Measurements from ENCODE around the gene FMNL1. TPM values are rescaled to one million over a fixed set of nuclear protein-coding genes. Genes with fewer than 3 reads are reported as not detected.
A peak's percentile ranks its signal among the peaks of the same experiment; 100 is the strongest.

FMNL1 gene
- total RNA-seq, 6 donors from 2014 or later: 42.9 to 119 (median 98.3) TPM

GRCh38 chr17:45277992-45278391 is 56.3 kb downstream of the FMNL1 start:
- H3K36me3 ChIP-seq: peaks cover 11 to 37% (median 21%) of the 10 kb centered on the region in 4 donors
- peaks cover 20 to 24% (median 23%) of the 10 kb centered on the region in 4 donors for H3K4me1 ChIP-seq
- no peaks in the 10 kb centered on the region for H3K27me3 ChIP-seq
- H3K9me3 ChIP-seq: no peaks in the 10 kb centered on the region
- ATAC-seq (ENCODE audit: low FRiP score in 2 of 2): peak; percentile 71 to 77
- WGBS, 2 donors: 27 to 42% methylated on average over 7 of the region's 7 CpGs
- peak overlapping the region; percentile 31 to 86 (median 74) for H3K27ac ChIP-seq
- H3K4me3 ChIP-seq: no peak overlapping the region
- peak in 1 of 2 donors; percentile 76 for DNase-seq
- no peak for TF ChIP-seq POLR2A (IDR thresholded peaks at IDR 0.05)

GRCh38 chr17:45279898-45280297 is 58.2 kb downstream of the FMNL1 start:
- no peak for DNase-seq
- 60 to 78% methylated on average over 3 of the region's 3 CpGs for whole genome bisulfite sequencing, 2 donors
- no peak for ATAC-seq (ENCODE audit: low FRiP score in 2 of 2)
- Histone ChIP-seq H3K36me3 (peaks cover 6 to 39% (median 22%) of the 10 kb centered on the region in 4 donors), H3K4me1 (peaks cover 27 to 32% (median 29%) of the 10 kb centered on the region in 4 donors), H3K27me3 (no peaks in the 10 kb centered on the region), H3K9me3 (no peaks in the 10 kb centered on the region), H3K4me3 (no peak overlapping the region), H3K27ac (no peak overlapping the region)
- no peak for TF ChIP-seq CTCF (IDR thresholded peaks at IDR 0.05)
- no peak for TF ChIP-seq POLR2A (IDR thresholded peaks at IDR 0.05)
- TF ChIP-seq EP300 (IDR thresholded peaks at IDR 0.05): no peak
- TF ChIP-seq POLR2AphosphoS5 (IDR thresholded peaks at IDR 0.05): no peak

GRCh38 chr17:45282683-45283644 is 61.3 kb downstream of the FMNL1 start:
- Histone ChIP-seq H3K9me3 (no peaks in the 10 kb centered on the region), H3K4me1 (peaks cover 17 to 27% (median 25%) of the 10 kb centered on the region in 4 donors), H3K27ac (peak overlapping the region; percentile 20 to 52 (median 30)), H3K27me3 (no peaks in the 10 kb centered on the region), H3K36me3 (peaks cover 6 to 67% (median 41%) of the 10 kb centered on the region in 4 donors), H3K4me3 (no peak overlapping the region)
- peak in 1 of 2 donors; percentile 65 for DNase-seq
- peak in 1 of 2 donors; percentile 33 for TF ChIP-seq POLR2AphosphoS5 (IDR thresholded peaks at IDR 0.05)
- TF ChIP-seq POLR2A (IDR thresholded peaks at IDR 0.05): no peak
- 66 to 71% methylated on average over 16 to 21 of the region's 21 CpGs for WGBS, 2 donors
- peak; percentile 19 to 82 for ATAC-seq (ENCODE audit: low FRiP score in 2 of 2)

- H3K27me3 ChIP-seq: no peaks in the 10 kb centered on the region
- H3K4me3 ChIP-seq: no peak overlapping the region
- H3K9me3 ChIP-seq: no peaks in the 10 kb centered on the region
- H3K27ac ChIP-seq: peak overlapping the region in 3 of 4 donors; percentile 20 to 33 (median 27)
- DNase-seq (no peak), ATAC-seq (ENCODE audit: low FRiP score in 2 of 2) (no peak)
- 84 to 96% methylated on average over 9 to 10 of the region's 10 CpGs for WGBS, 2 donors
- H3K4me1 ChIP-seq: peaks cover 12 to 24% (median 22%) of the 10 kb centered on the region in 4 donors
- peaks cover 6 to 75% (median 42%) of the 10 kb centered on the region in 4 donors for H3K36me3 ChIP-seq
- no peak for TF ChIP-seq POLR2AphosphoS5 (IDR thresholded peaks at IDR 0.05)
- no peak for TF ChIP-seq CTCF (IDR thresholded peaks at IDR 0.05)
- no peak for TF ChIP-seq EP300 (IDR thresholded peaks at IDR 0.05)
- TF ChIP-seq POLR2A (IDR thresholded peaks at IDR 0.05): no peak
Measured at GRCh38 chr17:45283711-45284110, 62.0 kb downstream of the FMNL1 start.

GRCh38 chr17:45284176-45285140 is 62.8 kb downstream of the FMNL1 start:
- Histone ChIP-seq H3K9me3 (no peaks in the 10 kb centered on the region), H3K4me1 (peaks cover 12 to 27% (median 24%) of the 10 kb centered on the region in 4 donors), H3K4me3 (no peak overlapping the region), H3K27me3 (no peaks in the 10 kb centered on the region), H3K36me3 (peaks cover 6 to 82% (median 42%) of the 10 kb centered on the region in 4 donors), H3K27ac (peak overlapping the region in 2 of 4 donors; percentile 11 to 27)
- TF ChIP-seq EP300 (IDR thresholded peaks at IDR 0.05): no peak
- TF ChIP-seq POLR2AphosphoS5 (IDR thresholded peaks at IDR 0.05): no peak
- WGBS, 2 donors: 82 to 95% methylated on average over 13 to 21 of the region's 21 CpGs
- no peak for DNase-seq
- ATAC-seq (ENCODE audit: low FRiP score in 2 of 2): peak in 1 of 2 donors; percentile 25

Measured in upper lobe of left lung (tissue), 6 donors.